ENCODE measurements around the gene RHBDD1.

DNA sequence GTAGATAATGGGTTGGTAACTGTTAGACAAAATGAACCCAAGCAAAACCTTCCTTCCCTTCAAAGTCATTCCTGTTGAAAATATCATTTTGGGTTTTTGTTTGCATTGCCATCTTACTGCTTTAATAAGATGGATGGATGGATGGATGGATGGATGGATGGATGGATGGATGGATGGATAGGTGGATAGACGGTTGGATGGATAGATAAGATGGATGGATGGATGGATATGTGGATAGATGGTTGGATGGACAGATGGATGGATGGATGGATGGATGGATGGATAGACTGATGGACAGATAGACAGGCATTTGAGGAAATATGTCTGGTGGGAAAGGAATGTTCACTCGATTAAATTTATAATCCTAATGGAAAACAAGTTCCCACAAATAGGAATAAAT, 194.9 kb downstream of the RHBDD1 start:
- TF ChIP-seq, protein P1, sequence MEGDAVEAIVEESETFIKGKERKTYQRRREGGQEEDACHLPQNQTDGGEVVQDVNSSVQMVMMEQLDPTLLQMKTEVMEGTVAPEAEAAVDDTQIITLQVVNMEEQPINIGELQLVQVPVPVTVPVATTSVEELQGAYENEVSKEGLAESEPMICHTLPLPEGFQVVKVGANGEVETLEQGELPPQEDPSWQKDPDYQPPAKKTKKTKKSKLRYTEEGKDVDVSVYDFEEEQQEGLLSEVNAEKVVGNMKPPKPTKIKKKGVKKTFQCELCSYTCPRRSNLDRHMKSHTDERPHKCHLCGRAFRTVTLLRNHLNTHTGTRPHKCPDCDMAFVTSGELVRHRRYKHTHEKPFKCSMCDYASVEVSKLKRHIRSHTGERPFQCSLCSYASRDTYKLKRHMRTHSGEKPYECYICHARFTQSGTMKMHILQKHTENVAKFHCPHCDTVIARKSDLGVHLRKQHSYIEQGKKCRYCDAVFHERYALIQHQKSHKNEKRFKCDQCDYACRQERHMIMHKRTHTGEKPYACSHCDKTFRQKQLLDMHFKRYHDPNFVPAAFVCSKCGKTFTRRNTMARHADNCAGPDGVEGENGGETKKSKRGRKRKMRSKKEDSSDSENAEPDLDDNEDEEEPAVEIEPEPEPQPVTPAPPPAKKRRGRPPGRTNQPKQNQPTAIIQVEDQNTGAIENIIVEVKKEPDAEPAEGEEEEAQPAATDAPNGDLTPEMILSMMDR (IDR thresholded peaks at IDR 0.05; ENCODE audit: low read depth, low read length, poor library complexity, severe bottlenecking) = no peak
- no peak for TF ChIP-seq EZH2phosphoT487 (IDR thresholded peaks at IDR 0.05; ENCODE audit: borderline replicate concordance, low read length)
